Activated effector memory CD4-positive, alpha-beta T cell treated with Interleukin-2 at 50 U/mL for 16 hours (primary cell): Measurements from ENCODE around the gene ZFYVE1.
A peak's percentile ranks its signal among the peaks of the same experiment; 100 is the strongest.
"Not testable (repeated sequence)": the region's sequence is repeated elsewhere in the genome, so short reads cannot be mapped to it uniquely, and the experiment has no call there.

Source experiments
- DNase-seq: peaks from one replicate; pipeline ENCODE4 v3.0.0-alpha.2; 2020

ZFYVE1 gene

GRCh38 chr14:73026845-73027542, at the start of gene ZFYVE1:
ZFYVE1 (minus strand) TSS chr14:73027106; CDS start chr14:73024508, 2,598 bp downstream.
- DNase-seq, result peak; percentile 88

GRCh38 chr14:73069585-73069984, 42.7 kb upstream of the ZFYVE1 start:
- DNase-seq, result no peak

GRCh38 chr14:73058922-73059673, 32.2 kb upstream of the ZFYVE1 start:
- DNase-seq, result no peak

GRCh38 chr14:73058224-73058921, 31.5 kb upstream of the ZFYVE1 start, which contains the start of gene RBM25:
RBM25 (plus strand) TSS chr14:73058534; CDS start chr14:73071642, 13,108 bp downstream.
- DNase-seq, result peak; percentile 94

- DNase-seq, result no peak
These were observed 31.0 kb upstream of the ZFYVE1 start for GRCh38 chr14:73057944-73058223.

- DNase-seq, result no peak
These were observed 28.3 kb upstream of the ZFYVE1 start for GRCh38 chr14:73055251-73055650.

GRCh38 chr14:73049428-73049827, 22.5 kb upstream of the ZFYVE1 start:
- no peak for DNase-seq

GRCh38 chr14:73047808-73048207, 20.9 kb upstream of the ZFYVE1 start:
- DNase-seq, result no peak

GRCh38 chr14:73036706-73037450, 10.0 kb upstream of the ZFYVE1 start:
- not testable (repeated sequence) for DNase-seq

GRCh38 chr14:73027984-73028383, 1.1 kb upstream of the ZFYVE1 start:
- no peak for DNase-seq

- DNase-seq, result no peak
These were observed 640 bp upstream of the ZFYVE1 start for GRCh38 chr14:73027546-73027945.

GRCh38 chr14:73026243-73026844, 562 bp downstream of the ZFYVE1 start:
- no peak for DNase-seq

GRCh38 chr14:73025544-73025943, 1.4 kb downstream of the ZFYVE1 start:
- no peak for DNase-seq

GRCh38 chr14:73022051-73022450, 4.9 kb downstream of the ZFYVE1 start:
- no peak for DNase-seq

GRCh38 chr14:73016011-73016410, 10.9 kb downstream of the ZFYVE1 start:
- not testable (repeated sequence) for DNase-seq

GRCh38 chr14:73015552-73015951, 11.4 kb downstream of the ZFYVE1 start:
- DNase-seq, result not testable (repeated sequence)

GRCh38 chr14:73014105-73014504, 12.8 kb downstream of the ZFYVE1 start:
- no peak for DNase-seq

- DNase-seq, result not testable (repeated sequence)
These were observed 15.7 kb downstream of the ZFYVE1 start for GRCh38 chr14:73011189-73011588.

GRCh38 chr14:73008501-73008900, 18.4 kb downstream of the ZFYVE1 start:
- no peak for DNase-seq

- DNase-seq, result no peak
These were observed 19.1 kb downstream of the ZFYVE1 start for GRCh38 chr14:73007835-73008234.

GRCh38 chr14:73004641-73005040, 22.3 kb downstream of the ZFYVE1 start:
- not testable (repeated sequence) for DNase-seq

- DNase-seq, result no peak
These were observed 23.2 kb downstream of the ZFYVE1 start for GRCh38 chr14:73003681-73004080.

- DNase-seq, result no peak
These were observed 26.8 kb downstream of the ZFYVE1 start for GRCh38 chr14:73000073-73000472.
